H1 (cell line): ENCODE results near the gene PLXNB3. TPM values are rescaled to one million over a fixed set of nuclear protein-coding genes. Genes with fewer than 3 reads are reported as not detected.

ENCODE experiments used
- CHD1 ChIP-seq: IDR thresholded peaks from 2 replicates; pipeline ENCODE4 v1.6.1; 2012; ENCODE audit warnings: low read depth, low read length, improper control_type of control experiment
- EZH2 ChIP-seq: fragments of 200-600 bp; sonication (generic); IDR thresholded peaks from 2 replicates; pipeline ENCODE4 v1.7.1; 2012; ENCODE audit warnings: low read depth, mild to moderate bottlenecking, moderate library complexity, low read length, inconsistent platforms; ENCODE audit not compliant: severe bottlenecking
- SAP30 ChIP-seq: fragments of 300-600 bp; sonication (generic); IDR thresholded peaks from 2 replicates; pipeline ENCODE4 v1.7.1; 2012; ENCODE audit warnings: low read length, moderate library complexity, mild to moderate bottlenecking, inconsistent platforms; ENCODE audit not compliant: insufficient read depth, insufficient replicate concordance
- polyA plus RNA-seq, 7 experiments: library from polyadenylated mRNA; depleted of rRNA in 3 of 7; stranded (reverse) in 5 of 7; unstranded in 2 of 7; fragments of >200 nt in 5 of 7; fragments of 200-250 nt in 2 of 7; gene quantifications; 1 replicate in 5 of 7; 2 replicates in 1 of 7; 4 replicates in 1 of 7; pipeline versions ENCODE4 v1.2.1 to v1.2.3, GENCODE V29; 2011 to 2013; ENCODE audit warnings: missing spikeins in 2 of 7, mixed read lengths in 2 of 7
- total RNA-seq: library from RNA; stranded (reverse); fragmentation: NEBNext Ultra II Directional; extraction: Animal tissue kit (Norgen Biotek cat#: 25700); gene quantifications from 2 replicates; pipeline ENCODE4 v1.2.1, GENCODE V29; 2021

PLXNB3 gene
- total and polyA plus RNA-seq, 2 of the 8 experiments (the other 6 are each of a cell fraction or from before 2014, with no cell fraction given), result 1.2 to 2.7 TPM

DNA sequence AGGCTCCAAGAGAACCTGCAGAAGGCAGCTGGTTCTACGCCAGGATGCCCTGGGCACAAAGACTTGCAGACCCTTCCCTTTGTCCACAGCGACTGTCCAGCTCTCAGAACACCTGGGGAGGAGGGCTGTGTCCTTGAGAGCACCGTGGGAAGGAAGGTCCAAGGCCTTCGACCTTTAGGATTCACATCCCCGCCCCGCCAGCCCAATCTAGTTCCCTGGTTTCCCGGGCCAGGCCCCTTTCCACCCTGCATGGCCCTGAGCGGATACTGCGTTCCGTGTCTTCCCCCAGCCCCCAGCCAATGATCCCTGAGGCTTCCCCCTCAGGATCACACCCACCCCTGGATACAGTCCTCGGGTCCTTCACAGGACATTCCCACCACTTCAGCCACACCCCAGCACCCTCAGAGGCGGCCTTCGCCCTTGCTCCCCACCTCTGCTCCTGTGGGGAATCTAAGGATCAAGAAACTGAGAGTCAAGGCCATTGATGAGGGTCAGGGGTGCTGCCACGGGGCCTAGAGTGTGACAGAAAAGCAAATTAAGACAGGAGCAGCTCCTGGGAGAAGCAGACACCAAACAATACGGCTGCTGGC lies 30.3 kb upstream of the PLXNB3 start (continued):
- no peak for TF ChIP-seq SAP30
- TF ChIP-seq CHD1, result no peak
- TF ChIP-seq EZH2, result no peak
